ENCODE results near the gene HDGFL1.

HDGFL1 gene

DNA sequence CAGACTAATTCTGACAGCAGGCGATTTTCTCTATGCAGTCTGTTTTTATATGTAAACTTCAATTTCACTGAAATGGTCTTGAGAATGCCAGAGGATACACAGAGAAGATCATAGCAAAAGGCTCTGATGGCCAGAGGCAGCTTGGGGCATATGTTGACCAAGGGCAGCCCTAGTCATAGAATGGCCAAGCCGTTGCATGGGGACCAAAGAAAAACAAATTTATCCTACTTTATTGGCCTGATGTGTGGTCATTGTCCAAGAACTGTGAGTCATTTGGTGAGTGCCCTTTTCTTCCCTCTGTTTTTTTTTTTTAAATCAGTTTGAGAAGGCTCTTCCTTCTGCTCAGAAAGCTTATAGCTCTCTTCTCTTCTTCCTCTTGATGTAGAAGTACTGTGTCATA lies 5.8 kb downstream of the HDGFL1 start:
- no peak for TF ChIP-seq ZNF274 (IDR thresholded peaks at IDR 0.05; ENCODE audit: low read depth, low read length)
- H3K4me3 ChIP-seq (ENCODE audit: low read length) = no peak overlapping the region

DNA sequence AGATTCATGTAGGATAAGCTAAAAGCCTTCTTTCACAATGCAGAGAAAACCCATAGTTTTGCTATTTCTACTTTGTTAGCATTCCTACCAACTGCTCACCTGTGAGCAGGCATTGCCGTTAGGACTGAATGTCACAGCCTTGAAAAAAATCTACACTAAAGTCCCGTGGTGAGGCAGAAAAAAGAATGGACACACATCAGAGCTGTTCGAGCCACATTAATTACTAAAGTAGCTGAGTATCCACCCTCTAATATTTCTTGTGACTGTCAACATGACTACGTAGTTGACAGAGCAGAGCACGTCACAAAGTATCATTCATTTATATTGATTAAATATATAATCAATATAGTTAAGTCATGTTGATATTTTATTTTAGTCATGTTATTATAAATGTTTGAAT lies 10.1 kb downstream of the HDGFL1 start:
- no peak for TF ChIP-seq ZNF274 (IDR thresholded peaks at IDR 0.05; ENCODE audit: low read depth, low read length)

GRCh38 chr6:22580337-22580736 lies 11.0 kb downstream of the HDGFL1 start:
- H3K4me3 ChIP-seq (ENCODE audit: low read length) = no peak overlapping the region
- TF ChIP-seq ZNF274 (IDR thresholded peaks at IDR 0.05; ENCODE audit: low read depth, low read length) = no peak

More for the DNA sequence above, 10.1 kb downstream of the HDGFL1 start:
- no peak overlapping the region for H3K4me3 ChIP-seq (ENCODE audit: low read length)

GRCh38 chr6:22582417-22583205 lies 13.2 kb downstream of the HDGFL1 start:
- TF ChIP-seq ZNF274 (IDR thresholded peaks at IDR 0.05; ENCODE audit: low read depth, low read length) = no peak
- no peak overlapping the region for H3K4me3 ChIP-seq (ENCODE audit: low read length)

DNA sequence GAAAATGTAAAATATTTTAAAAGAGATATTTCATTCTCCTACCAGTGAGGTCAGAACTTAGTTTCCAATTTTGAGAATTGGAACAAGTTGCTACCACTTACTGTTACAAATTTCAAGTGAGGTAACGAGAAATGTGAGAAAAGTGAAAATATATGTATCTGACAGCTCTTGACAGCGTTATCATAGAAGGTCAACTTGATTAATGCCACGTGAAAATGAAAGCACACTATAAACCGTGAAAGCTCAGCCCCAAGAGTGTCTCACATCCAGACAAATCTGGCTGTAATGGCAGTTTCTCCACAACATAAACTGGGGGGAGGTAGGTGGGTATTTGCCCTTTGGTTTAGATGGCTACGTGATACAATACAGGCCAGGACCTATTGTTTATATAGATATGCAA lies 13.9 kb downstream of the HDGFL1 start:
- TF ChIP-seq ZNF274 (IDR thresholded peaks at IDR 0.05; ENCODE audit: low read depth, low read length) = no peak

DNA sequence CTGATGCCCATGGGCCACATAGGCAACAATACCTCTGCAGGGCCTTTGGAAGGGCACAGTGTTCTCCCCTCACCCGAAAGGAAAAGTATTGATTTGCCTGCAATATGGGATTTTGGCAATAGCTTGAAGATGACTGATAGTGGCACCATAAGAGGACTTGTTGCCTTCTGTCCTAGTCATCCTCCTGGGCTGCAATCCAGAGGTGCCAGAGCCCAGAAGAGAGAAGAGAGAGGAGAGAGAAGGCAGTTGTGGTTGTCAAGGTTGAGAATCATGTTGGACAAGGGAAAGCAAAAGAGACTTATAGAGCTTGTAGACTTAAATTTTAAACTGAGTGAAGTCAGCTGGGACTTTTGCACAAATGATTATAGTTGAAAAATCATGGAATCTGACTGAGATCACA lies 14.6 kb downstream of the HDGFL1 start:
- H3K4me3 ChIP-seq (ENCODE audit: low read length) = no peak overlapping the region

More for the DNA sequence above, 13.9 kb downstream of the HDGFL1 start:
- no peak overlapping the region for H3K4me3 ChIP-seq (ENCODE audit: low read length)

GRCh38 chr6:22589118-22589517 lies 19.8 kb downstream of the HDGFL1 start:
- no peak for TF ChIP-seq ZNF274 (IDR thresholded peaks at IDR 0.05; ENCODE audit: low read depth, low read length)
- H3K4me3 ChIP-seq (ENCODE audit: low read length) = no peak overlapping the region

More for the DNA sequence above, 14.6 kb downstream of the HDGFL1 start:
- TF ChIP-seq ZNF274 (IDR thresholded peaks at IDR 0.05; ENCODE audit: low read depth, low read length) = no peak

GRCh38 chr6:22590423-22590822 lies 21.1 kb downstream of the HDGFL1 start:
- no peak overlapping the region for H3K4me3 ChIP-seq (ENCODE audit: low read length)
- TF ChIP-seq ZNF274 (IDR thresholded peaks at IDR 0.05; ENCODE audit: low read depth, low read length) = no peak

GRCh38 chr6:22593895-22594294 lies 24.5 kb downstream of the HDGFL1 start:
- H3K4me3 ChIP-seq (ENCODE audit: low read length) = no peak overlapping the region

DNA sequence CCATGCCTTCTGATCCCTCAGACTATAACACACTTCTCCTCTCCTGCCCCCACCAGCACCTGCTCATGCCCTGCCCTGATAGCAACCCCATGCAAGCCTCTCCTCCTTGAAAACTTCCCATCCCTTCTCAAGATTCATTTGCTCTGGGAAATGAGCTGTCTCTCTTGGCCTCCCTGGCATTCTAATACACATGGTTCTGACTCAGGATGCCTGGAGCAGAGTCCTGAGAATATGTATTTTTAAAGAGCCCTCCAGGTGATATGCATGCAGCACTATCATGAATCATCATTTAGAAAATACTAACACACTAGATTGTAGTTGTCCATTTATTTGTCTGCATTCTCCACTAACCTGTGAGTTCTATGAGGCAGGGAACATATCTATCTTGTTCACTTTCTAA lies 26.6 kb downstream of the HDGFL1 start:
- no peak overlapping the region for H3K4me3 ChIP-seq (ENCODE audit: low read length)
- TF ChIP-seq ZNF274 (IDR thresholded peaks at IDR 0.05; ENCODE audit: low read depth, low read length) = no peak

More at GRCh38 chr6:22593895-22594294, 24.5 kb downstream of the HDGFL1 start:
- TF ChIP-seq ZNF274 (IDR thresholded peaks at IDR 0.05; ENCODE audit: low read depth, low read length) = no peak

- TF ChIP-seq ZNF274 (IDR thresholded peaks at IDR 0.05; ENCODE audit: low read depth, low read length) = no peak
These were observed 29.0 kb downstream of the HDGFL1 start for GRCh38 chr6:22598339-22598738.

GRCh38 chr6:22600059-22600458 lies 30.7 kb downstream of the HDGFL1 start:
- H3K4me3 ChIP-seq (ENCODE audit: low read length) = no peak overlapping the region
- no peak for TF ChIP-seq ZNF274 (IDR thresholded peaks at IDR 0.05; ENCODE audit: low read depth, low read length)

More at GRCh38 chr6:22598339-22598738, 29.0 kb downstream of the HDGFL1 start:
- no peak overlapping the region for H3K4me3 ChIP-seq (ENCODE audit: low read length)

- no peak for TF ChIP-seq ZNF274 (IDR thresholded peaks at IDR 0.05; ENCODE audit: low read depth, low read length)
- H3K4me3 ChIP-seq (ENCODE audit: low read length) = no peak overlapping the region
These were observed 32.6 kb downstream of the HDGFL1 start for GRCh38 chr6:22601984-22602383.

DNA sequence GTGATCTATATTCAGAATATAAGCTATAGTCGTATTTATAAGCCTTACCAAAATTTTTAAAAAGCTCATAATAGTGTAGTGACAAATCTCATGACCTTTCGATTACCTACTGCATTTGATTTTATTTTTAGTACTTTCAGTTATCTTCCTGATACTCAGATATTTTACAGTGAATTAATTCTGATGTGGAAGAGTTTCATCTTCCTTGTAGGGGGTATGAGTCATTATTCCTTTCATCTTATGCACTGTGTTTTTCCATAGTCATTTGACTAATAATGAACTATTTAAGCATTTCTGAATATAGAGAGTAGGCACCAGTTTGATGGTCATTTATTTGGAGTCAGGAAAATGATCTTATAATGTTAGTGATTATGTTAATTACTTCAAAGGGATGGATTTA lies 36.4 kb downstream of the HDGFL1 start:
- no peak overlapping the region for H3K4me3 ChIP-seq (ENCODE audit: low read length)
- TF ChIP-seq ZNF274 (IDR thresholded peaks at IDR 0.05; ENCODE audit: low read depth, low read length) = no peak

DNA sequence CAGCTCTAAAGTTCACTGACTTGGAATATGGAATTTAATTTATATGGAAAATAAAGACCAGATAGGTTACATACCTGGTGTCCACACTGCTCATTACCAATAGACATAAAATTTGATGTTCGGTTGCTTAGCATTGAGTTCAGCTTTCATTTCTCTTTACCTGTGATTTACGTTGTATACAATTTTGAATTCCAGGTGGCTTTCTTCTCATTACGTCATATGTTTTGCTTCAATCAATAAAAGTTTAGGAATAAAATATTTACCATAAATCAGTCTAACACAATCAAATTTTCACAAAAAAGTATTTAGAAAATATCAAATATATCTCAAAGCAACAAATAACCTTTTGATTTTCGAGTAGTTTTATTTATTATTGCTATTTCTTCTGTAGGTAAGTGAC lies 40.8 kb downstream of the HDGFL1 start:
- H3K4me3 ChIP-seq (ENCODE audit: low read length) = no peak overlapping the region
- no peak for TF ChIP-seq ZNF274 (IDR thresholded peaks at IDR 0.05; ENCODE audit: low read depth, low read length)

- H3K4me3 ChIP-seq (ENCODE audit: low read length) = no peak overlapping the region
- no peak for TF ChIP-seq ZNF274 (IDR thresholded peaks at IDR 0.05; ENCODE audit: low read depth, low read length)
These were observed 42.9 kb downstream of the HDGFL1 start for GRCh38 chr6:22612236-22612635.

Measured in GM08714 (cell line).